RWPE2 (cell line): ENCODE measurements around the gene SORCS2.

Experiments used
- ATAC-seq: fragments of 200-7000 bp; cut with Tn5 transposase; 3 replicates; pipeline ENCODE4 v1.9.1; 2021; ENCODE audit warnings: low read depth
- DNase-seq: peaks from one replicate; pipeline ENCODE4 v3.0.0-alpha.2; 2020; ENCODE audit warnings: low spot score
- H3K27ac ChIP-seq: fragments of 450-650 bp; 2 replicates; pipeline ENCODE4 v1.5.1; 2017; ENCODE audit warnings: mild to moderate bottlenecking; ENCODE audit not compliant: poor library complexity, severe bottlenecking
- H3K27me3 ChIP-seq: fragments of 250-450 bp; sonication (Bioruptor Pico); 2 replicates; pipeline ENCODE4 v1.5.1; 2021; ENCODE audit warnings: mild to moderate bottlenecking, moderate library complexity; ENCODE audit not compliant: insufficient read depth, poor library complexity, severe bottlenecking
- H3K36me3 ChIP-seq: fragments of 250-450 bp; sonication (Bioruptor Pico); 2 replicates; pipeline ENCODE4 v1.5.1; 2020; ENCODE audit warnings: low read depth, mild to moderate bottlenecking, moderate library complexity
- H3K4me1 ChIP-seq: fragments of 250-450 bp; sonication (Bioruptor Pico); 2 replicates; pipeline ENCODE4 v1.5.1; 2021; ENCODE audit warnings: mild to moderate bottlenecking, moderate library complexity; ENCODE audit not compliant: insufficient read depth, poor library complexity, severe bottlenecking
- H3K4me3 ChIP-seq: fragments of 250-450 bp; sonication (Bioruptor Pico); 2 replicates; pipeline ENCODE4 v1.5.1; 2021; ENCODE audit warnings: mild to moderate bottlenecking, moderate library complexity; ENCODE audit not compliant: severe bottlenecking
- H3K9me3 ChIP-seq: fragments of 250-450 bp; sonication (Bioruptor Pico); 2 replicates; pipeline ENCODE4 v1.5.1; 2021; ENCODE audit warnings: mild to moderate bottlenecking, moderate library complexity; ENCODE audit not compliant: severe bottlenecking
- TF ChIP-seq, protein P1 (sequence below): fragments of 450-650 bp; IDR thresholded peaks from one replicate; pipeline ENCODE4 v1.5.1; 2017; ENCODE audit warnings: mild to moderate bottlenecking, moderate library complexity; ENCODE audit not compliant: poor library complexity, severe bottlenecking

Gene SORCS2

DNA sequence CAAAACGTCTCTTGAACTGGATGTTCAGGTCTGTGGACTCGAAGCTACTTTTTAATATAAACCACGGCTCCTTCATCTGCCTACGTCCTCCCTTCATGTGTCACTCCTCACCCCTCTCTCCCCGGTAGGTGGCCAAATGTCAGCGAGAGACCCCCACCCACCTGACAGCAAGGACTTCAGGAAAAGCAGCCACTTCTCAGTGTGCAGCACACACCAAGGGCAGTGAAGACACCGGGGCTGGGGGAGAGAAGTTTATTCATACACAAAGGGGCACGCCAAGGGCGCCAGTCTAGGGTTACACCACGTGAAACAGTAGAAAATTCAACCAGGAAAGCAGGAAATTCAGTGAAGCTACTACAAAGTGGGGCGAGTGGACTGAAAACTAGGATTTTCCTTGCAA lies 566.1 kb downstream of the SORCS2 start:
- ATAC-seq: no peak
- TF ChIP-seq, protein P1, sequence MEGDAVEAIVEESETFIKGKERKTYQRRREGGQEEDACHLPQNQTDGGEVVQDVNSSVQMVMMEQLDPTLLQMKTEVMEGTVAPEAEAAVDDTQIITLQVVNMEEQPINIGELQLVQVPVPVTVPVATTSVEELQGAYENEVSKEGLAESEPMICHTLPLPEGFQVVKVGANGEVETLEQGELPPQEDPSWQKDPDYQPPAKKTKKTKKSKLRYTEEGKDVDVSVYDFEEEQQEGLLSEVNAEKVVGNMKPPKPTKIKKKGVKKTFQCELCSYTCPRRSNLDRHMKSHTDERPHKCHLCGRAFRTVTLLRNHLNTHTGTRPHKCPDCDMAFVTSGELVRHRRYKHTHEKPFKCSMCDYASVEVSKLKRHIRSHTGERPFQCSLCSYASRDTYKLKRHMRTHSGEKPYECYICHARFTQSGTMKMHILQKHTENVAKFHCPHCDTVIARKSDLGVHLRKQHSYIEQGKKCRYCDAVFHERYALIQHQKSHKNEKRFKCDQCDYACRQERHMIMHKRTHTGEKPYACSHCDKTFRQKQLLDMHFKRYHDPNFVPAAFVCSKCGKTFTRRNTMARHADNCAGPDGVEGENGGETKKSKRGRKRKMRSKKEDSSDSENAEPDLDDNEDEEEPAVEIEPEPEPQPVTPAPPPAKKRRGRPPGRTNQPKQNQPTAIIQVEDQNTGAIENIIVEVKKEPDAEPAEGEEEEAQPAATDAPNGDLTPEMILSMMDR: no peak
- H3K4me3 ChIP-seq: no peak overlapping the region
- H3K36me3 ChIP-seq: peaks cover 28% of the 10 kb centered on the region
- H3K27me3 ChIP-seq: no peaks in the 10 kb centered on the region
- no peak overlapping the region for H3K27ac ChIP-seq
- DNase-seq: no peak
- H3K9me3 ChIP-seq: no peaks in the 10 kb centered on the region
- H3K4me1 ChIP-seq: no peaks in the 10 kb centered on the region

DNA sequence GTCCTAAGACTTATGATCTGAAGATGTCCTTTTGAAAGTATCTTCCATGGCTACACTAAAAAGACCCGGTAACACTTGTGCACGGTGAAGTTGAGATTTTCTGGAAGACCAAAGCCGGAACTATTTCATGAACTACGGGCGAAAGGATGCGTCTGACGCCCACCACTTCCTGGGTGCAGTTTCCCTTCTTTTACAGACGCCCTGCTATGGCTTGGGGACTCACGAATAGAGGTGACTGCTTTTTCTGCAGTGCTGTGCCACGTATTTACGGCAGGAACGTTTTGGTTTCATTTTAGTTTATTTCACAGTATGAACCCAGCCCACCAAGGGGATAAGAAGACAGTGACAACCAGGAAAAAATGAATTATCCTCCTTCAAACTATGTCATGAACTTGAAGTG lies 566.9 kb downstream of the SORCS2 start:
- TF ChIP-seq, protein P1: no peak
- Histone ChIP-seq H3K4me3 (no peak overlapping the region), H3K27me3 (no peaks in the 10 kb centered on the region), H3K4me1 (no peaks in the 10 kb centered on the region), H3K36me3 (peaks cover 28% of the 10 kb centered on the region), H3K9me3 (no peaks in the 10 kb centered on the region), H3K27ac (no peak overlapping the region)
- ATAC-seq (no peak), DNase-seq (no peak)

DNA sequence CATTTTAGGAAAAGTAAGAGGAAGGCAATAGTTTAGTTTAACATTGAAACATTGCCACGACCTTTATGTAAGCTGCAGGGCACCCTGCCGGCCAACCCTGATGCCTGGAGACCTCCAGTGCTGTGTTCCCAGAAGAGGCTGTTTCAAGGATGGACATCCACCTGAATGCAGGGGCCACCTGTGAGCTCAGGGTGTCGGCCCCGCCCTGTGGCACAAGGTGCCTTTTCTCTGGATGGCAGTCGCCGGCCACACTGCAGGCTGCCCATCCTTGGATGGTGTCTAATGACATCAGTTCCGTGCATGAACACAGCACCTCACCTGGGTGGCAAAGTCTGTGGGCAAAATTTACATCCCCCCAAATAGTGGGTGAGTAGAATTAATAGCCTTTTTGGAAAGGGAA lies 567.3 kb downstream of the SORCS2 start:
- ATAC-seq (no peak), DNase-seq (no peak)
- H3K27ac ChIP-seq: no peak overlapping the region
- no peaks in the 10 kb centered on the region for H3K4me1 ChIP-seq
- no peaks in the 10 kb centered on the region for H3K27me3 ChIP-seq
- TF ChIP-seq, protein P1: no peak
- no peak overlapping the region for H3K4me3 ChIP-seq
- no peaks in the 10 kb centered on the region for H3K9me3 ChIP-seq
- peaks cover 28% of the 10 kb centered on the region for H3K36me3 ChIP-seq

DNA sequence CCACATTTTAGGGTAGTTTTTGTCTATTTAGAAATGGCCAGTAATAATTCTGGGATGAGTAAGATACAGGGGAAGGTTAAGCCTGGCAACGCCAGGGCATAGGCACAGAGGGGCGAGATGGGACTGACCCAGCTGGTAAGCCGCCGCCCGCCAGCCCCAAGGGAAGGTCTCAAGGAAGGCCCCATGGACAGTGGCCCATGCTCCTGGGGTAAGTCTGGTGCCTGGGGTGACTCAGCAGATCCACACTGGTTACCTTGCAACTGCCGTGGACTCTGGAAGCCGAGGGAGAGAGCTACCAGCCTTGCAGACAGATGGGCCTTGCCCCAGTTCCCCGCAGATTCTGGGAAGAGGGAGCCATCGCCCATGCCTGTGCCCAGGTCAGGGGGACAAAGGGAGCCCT lies 567.9 kb downstream of the SORCS2 start:
- ATAC-seq: no peak
- H3K27ac ChIP-seq: no peak overlapping the region
- no peaks in the 10 kb centered on the region for H3K4me1 ChIP-seq
- H3K4me3 ChIP-seq: no peak overlapping the region
- DNase-seq: no peak
- TF ChIP-seq, protein P1: no peak
- H3K36me3 ChIP-seq: peaks cover 28% of the 10 kb centered on the region
- H3K27me3 ChIP-seq: no peaks in the 10 kb centered on the region
- no peaks in the 10 kb centered on the region for H3K9me3 ChIP-seq

DNA sequence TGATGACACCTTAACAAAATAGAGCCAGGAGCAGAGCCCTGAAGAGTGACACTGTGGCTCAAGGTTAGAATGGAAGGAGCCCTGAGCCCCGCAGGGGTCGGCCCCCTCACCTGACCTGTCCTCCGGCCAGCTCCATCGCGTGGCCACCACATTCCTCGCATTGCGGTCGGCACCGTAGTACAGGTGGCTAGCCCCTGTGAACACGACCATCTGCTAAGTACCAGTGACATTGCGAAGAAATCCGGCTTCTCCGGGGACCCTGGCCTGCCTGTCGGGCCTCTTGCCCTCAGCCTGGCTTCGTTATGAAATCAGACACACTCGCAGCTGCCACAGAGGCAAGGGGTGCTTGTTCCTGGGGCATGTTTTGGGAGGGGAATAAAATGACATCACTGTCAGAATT lies 568.4 kb downstream of the SORCS2 start:
- Histone ChIP-seq H3K36me3 (peaks cover 28% of the 10 kb centered on the region), H3K27ac (no peak overlapping the region), H3K27me3 (no peaks in the 10 kb centered on the region), H3K4me3 (no peak overlapping the region), H3K9me3 (no peaks in the 10 kb centered on the region), H3K4me1 (no peaks in the 10 kb centered on the region)
- TF ChIP-seq, protein P1: no peak
- DNase-seq (no peak), ATAC-seq (no peak)
